K562 (cell line): ENCODE measurements around the gene P2RX5. TPM values are rescaled to one million over a fixed set of nuclear protein-coding genes. Genes with fewer than 3 reads are reported as not detected.

Experiments
- ATAC-seq: fragments of 200-7000 bp; cut with Tn5 transposase; 3 replicates; pipeline ENCODE4 v1.9.1; 2020; ENCODE audit warnings: moderate library complexity
- BruUV-seq: library from RNA; stranded (reverse); fragments of 400-500 nt; replicated peaks from 2 replicates; lab custom pipeline; 2021; lab: Mats Ljungman, UMichigan
- CTCF ChIA-PET: fragments of 300-600 bp; formaldehyde crosslinking; extraction: SDS; loops from one replicate; lab custom pipeline; 2021; ENCODE audit warnings: low intra/inter-chr PET ratio; lab: Yijun Ruan, JAX
- POLR2A ChIA-PET: fragments of 300-600, 350-650 bp; sonication (Branson Sonifier 250); formaldehyde crosslinking; extraction: SDS; loops from one replicate; lab custom pipeline; 2021; ENCODE audit warnings: antibody characterized with exemption, inconsistent platforms; lab: Yijun Ruan, JAX
- DNase-seq, 4 experiments: peaks; one replicate each; pipeline versions ENCODE4 v3.0.0 to v3.0.0-alpha.2; 2011 to 2018; ENCODE audit warnings: low spot score in 3 of 4, mixed read lengths in 3 of 4; ENCODE audit errors: extremely low read depth in 1 of 4
- FAIRE-seq: peaks from 2 replicates; lab custom pipeline; 2011; peaks lifted over from hg19 to GRCh38; lab: Jason Lieb, UNC
- H2AFZ ChIP-seq: 2 replicates; pipeline ENCODE4 v1.6.0; 2011; ENCODE audit warnings: low read depth, low read length, control low read depth, inconsistent platforms
- H3K27ac ChIP-seq: fragments of 200-600 bp; 3 replicates; pipeline ENCODE4 v1.8.0; 2011; ENCODE audit warnings: low read depth, mild to moderate bottlenecking, control low read depth, inconsistent platforms, low read length, moderate library complexity, mixed read lengths; ENCODE audit errors: extremely low read depth
- H3K27me3 ChIP-seq, 2 experiments: fragments of 300-600 bp in 1 of 2; 2 replicates in 1 of 2; 3 replicates in 1 of 2; pipeline versions ENCODE4 v1.6.0 to v1.8.0; 2011; ENCODE audit warnings: inconsistent platforms in 2 of 2, low read length in 2 of 2, mild to moderate bottlenecking in 1 of 2, mixed read lengths in 1 of 2, moderate library complexity in 1 of 2; ENCODE audit not compliant: control insufficient read depth in 2 of 2, insufficient read depth in 2 of 2
- H3K36me3 ChIP-seq: fragments of 300-600 bp; 3 replicates; pipeline ENCODE4 v1.8.0; 2011; ENCODE audit warnings: mild to moderate bottlenecking, low read length, inconsistent platforms; ENCODE audit not compliant: control insufficient read depth, insufficient read depth
- H3K4me1 ChIP-seq, 2 experiments: fragments of 200-600 bp in 1 of 2; replicated peaks in 1 of 2; 2 replicates in 1 of 2; 3 replicates in 1 of 2; pipeline versions ENCODE4 v1.5.1 to v1.8.0; 2011; ENCODE audit warnings: inconsistent platforms in 2 of 2, low read length in 2 of 2, mild to moderate bottlenecking in 1 of 2, mixed read lengths in 1 of 2, moderate library complexity in 1 of 2; ENCODE audit not compliant: control insufficient read depth in 2 of 2, insufficient read depth in 2 of 2
- H3K4me2 ChIP-seq: 2 replicates; pipeline ENCODE4 v1.6.1; 2011; ENCODE audit warnings: low read length, control low read depth, inconsistent platforms, mixed read lengths; ENCODE audit not compliant: insufficient read depth
- H3K4me3 ChIP-seq: fragments of 200-600 bp; sonication (generic), shearing (Covaris generic); 2 replicates; pipeline ENCODE4 v1.5.1; 2016; ENCODE audit warnings: control low read depth, inconsistent platforms
- H3K79me2 ChIP-seq: fragments of 200-600 bp; 3 replicates; pipeline ENCODE4 v1.8.0; 2011; ENCODE audit warnings: low read length, inconsistent platforms; ENCODE audit not compliant: control insufficient read depth, insufficient read depth
- H3K9ac ChIP-seq, 2 experiments: 2 replicates each; pipeline versions ENCODE4 v1.6.0 to v1.6.1; 2011; ENCODE audit warnings: low read depth in 2 of 2, low read length in 2 of 2, control low read depth in 1 of 2, inconsistent platforms in 1 of 2, mild to moderate bottlenecking in 1 of 2, mixed read lengths in 1 of 2; ENCODE audit not compliant: insufficient read depth in 1 of 2
- H3K9me1 ChIP-seq: one replicate; pipeline ENCODE4 v1.6.0; 2011; ENCODE audit warnings: inconsistent platforms, mild to moderate bottlenecking, low read length, moderate library complexity; ENCODE audit not compliant: control insufficient read depth, insufficient read depth
- H3K9me3 ChIP-seq: replicated peaks from 2 replicates; pipeline ENCODE4 v1.5.1; 2011; ENCODE audit warnings: low read depth, low read length, inconsistent platforms; ENCODE audit not compliant: control insufficient read depth, insufficient read depth
- H4K20me1 ChIP-seq: replicated peaks from 2 replicates; pipeline ENCODE4 v1.6.1; 2011; ENCODE audit warnings: low read length, inconsistent platforms, mixed read lengths; ENCODE audit not compliant: control insufficient read depth, insufficient read depth
- CBX3 ChIP-seq, 2 experiments: IDR thresholded peaks; 1 replicate in 1 of 2; 2 replicates in 1 of 2; pipeline ENCODE4 v1.6.1; 2012; ENCODE audit warnings: inconsistent platforms in 2 of 2, low read length in 2 of 2, borderline replicate concordance in 1 of 2, control low read depth in 1 of 2
- E2F1 ChIP-seq: sonication (generic); formaldehyde crosslinking; IDR thresholded peaks from 2 replicates; pipeline ENCODE4 v1.8.1; 2023; ENCODE audit warnings: mild to moderate bottlenecking, missing genetic modification reagents, moderate library complexity
- GATA2 ChIP-seq: sonication (generic); formaldehyde crosslinking; IDR thresholded peaks from 2 replicates; pipeline ENCODE4 v1.4.0; 2020; ENCODE audit warnings: mild to moderate bottlenecking, missing genetic modification reagents
- HES1 ChIP-seq: fragments of 450-650 bp; IDR thresholded peaks from 2 replicates; pipeline ENCODE4 v1.6.1; 2016; ENCODE audit warnings: low read depth, mild to moderate bottlenecking, moderate library complexity
- LARP7 ChIP-seq: fragments of 450-650 bp; IDR thresholded peaks from 2 replicates; pipeline ENCODE4 v1.6.1; 2016
- NBN ChIP-seq: fragments of 450-650 bp; IDR thresholded peaks from 2 replicates; pipeline ENCODE4 v1.6.1; 2016; ENCODE audit warnings: low read depth, mild to moderate bottlenecking
- RAD21 ChIP-seq, 2 experiments: fragments of 250-450 bp in 1 of 2; fragments of 450-650 bp in 1 of 2; sonication (Bioruptor Pico) in 1 of 2; formaldehyde crosslinking in 1 of 2; IDR thresholded peaks in 1 of 2; conservative IDR thresholded peaks in 1 of 2; 2 replicates each; pipeline versions ENCODE4 v1.4.0 to v1.8.0; 2020 to 2022; ENCODE audit warnings: mild to moderate bottlenecking in 2 of 2, moderate library complexity in 1 of 2
- TRIM28 ChIP-seq: fragments of 450-650 bp; IDR thresholded peaks from 2 replicates; pipeline ENCODE4 v1.6.1; 2017
- ZBTB12 ChIP-seq: fragments of 250-450 bp; sonication (Bioruptor Pico); IDR thresholded peaks from 2 replicates; pipeline ENCODE4 v1.4.0; 2020
- ZNF277 ChIP-seq: fragments of 250-450 bp; sonication (Bioruptor Pico); IDR thresholded peaks from 2 replicates; pipeline ENCODE4 v1.8.0; 2022; ENCODE audit warnings: inconsistent platforms, mild to moderate bottlenecking, moderate library complexity, borderline replicate concordance
- WGBS: fragments of 100-300 bp; shearing (Covaris generic); methylation state at CpG from one replicate; pipeline ENCODE4 v1.1.6; 2016; ENCODE audit warnings: low coverage, mixed read lengths; ENCODE audit not compliant: insufficient coverage; ENCODE audit errors: missing lambda C conversion rate; 5-methylcytosine and 5-hydroxymethylcytosine counted together
- in situ Hi-C: fragments of 300-500 bp; cut with MboI; formaldehyde crosslinking; loops from 4 replicates; pipeline ENCODE4 v1.15.0; 2018; ENCODE audit warnings: inconsistent platforms, mixed read lengths
- intact Hi-C: fragments of 100-400 bp; cut with micrococcal nuclease; formaldehyde crosslinking; loops from 2 replicates; pipeline ENCODE4 v1.14.2; 2022
- polyA plus RNA-seq, 8 experiments: library from polyadenylated mRNA; depleted of rRNA in 4 of 8; stranded (reverse) in 5 of 8; unstranded in 3 of 8; fragments of >200 nt; fragmentation: Nextera tagmentation in 2 of 8; fragmentation: Illumina TruSeq in 1 of 8; extraction: Ambion mirVana in 2 of 8; extraction: Trizol in 1 of 8; gene quantifications; 2 replicates each; pipeline versions ENCODE4 v1.2.1 to v1.2.3, GENCODE V29; 2011 to 2014; ENCODE audit warnings: inconsistent platforms in 1 of 8, missing spikeins in 1 of 8
- total RNA-seq, 7 experiments: library from RNA; depleted of rRNA in 6 of 7; stranded (reverse); fragments of >200 nt in 6 of 7; fragmentation: Illumina TruSeq in 2 of 7; extraction: Trizol in 2 of 7; gene quantifications; 2 replicates each; pipeline versions ENCODE4 v1.2.1 to v1.2.3, GENCODE V29; 2011 to 2021; ENCODE audit warnings: low replicate concordance in 1 of 7
- TF ChIP-seq, protein P1 (sequence below): sonication (generic); formaldehyde crosslinking; IDR thresholded peaks from 2 replicates; pipeline ENCODE4 v1.8.1; 2022; ENCODE audit warnings: missing genetic modification reagents

The P2RX5 gene
- total and polyA plus RNA-seq, 9 of the 15 experiments (the other 6 are each of a cell fraction or from before 2014, with no cell fraction given), result 0.31 to 4.0 (median 1.3) TPM

GRCh38 chr17:3691617-3692067 is 4.3 kb downstream of the P2RX5 start:
- FAIRE-seq, result no peak
- DNase-seq, result peak; percentile 32 to 54 (median 46)
- Histone ChIP-seq H4K20me1 (no peaks in the 10 kb centered on the region), H3K4me2 (no peak overlapping the region), H3K27me3 (no peaks in the 10 kb centered on the region), H3K9me3 (no peaks in the 10 kb centered on the region), H3K9me1 (no peaks in the 10 kb centered on the region), H3K4me3 (no peak overlapping the region), H2AFZ (no peak overlapping the region), H3K4me1 (peaks cover 0 to 42% of the 10 kb centered on the region in 2 experiments; a peak in 2 of 5 replicates), H3K36me3 (no peaks in the 10 kb centered on the region), H3K79me2 (no peaks in the 10 kb centered on the region), H3K9ac (no peak overlapping the region), H3K27ac (no peak overlapping the region)
- intact Hi-C loops (loop anchor here (10.0 kb wide), 1 partner anchor 87 kb away; the partner anchor contains the start of gene TRPV1), in situ Hi-C loops (no loop called here)
- BruUV-seq, result no TSS peak
- 23% methylated on average over 9 of the region's 16 CpGs for WGBS
- CTCF ChIA-PET, result interaction anchor here (1.1 to 1.7 kb wide), 2 partner anchors 89 to 843 kb away, joined by 3 to 9 read pairs; no protein-coding TSS in a partner anchor
- POLR2A ChIA-PET, result interaction anchor here (0.6 kb wide), 1 partner anchor 255 kb away, joined by 3 read pairs; no protein-coding TSS in a partner anchor
- peak; percentile 80 for ATAC-seq
- TF ChIP-seq GATA2 (CRISPR knock-in tag), result no peak
- TF ChIP-seq ZBTB12 (CRISPR knock-in tag), result no peak
- no peak for TF ChIP-seq E2F1 (CRISPR knock-in tag)
- TF ChIP-seq ZNF277, result no peak
- TF ChIP-seq RAD21 (CRISPR knock-in tag; conservative IDR thresholded peaks at IDR 0.05 in 1 of 2, IDR thresholded peaks at IDR 0.05 in 1 of 2), result peak in 1 of 2 experiments; percentile 48; a peak in 2 of 4 replicates
- TF ChIP-seq CBX3 (IDR thresholded peaks at IDR 0.05; ENCODE audit: borderline replicate concordance in 1 of 2, low read length in 2 of 2), result no peak
- no peak for TF ChIP-seq LARP7
- TF ChIP-seq, protein P1, sequence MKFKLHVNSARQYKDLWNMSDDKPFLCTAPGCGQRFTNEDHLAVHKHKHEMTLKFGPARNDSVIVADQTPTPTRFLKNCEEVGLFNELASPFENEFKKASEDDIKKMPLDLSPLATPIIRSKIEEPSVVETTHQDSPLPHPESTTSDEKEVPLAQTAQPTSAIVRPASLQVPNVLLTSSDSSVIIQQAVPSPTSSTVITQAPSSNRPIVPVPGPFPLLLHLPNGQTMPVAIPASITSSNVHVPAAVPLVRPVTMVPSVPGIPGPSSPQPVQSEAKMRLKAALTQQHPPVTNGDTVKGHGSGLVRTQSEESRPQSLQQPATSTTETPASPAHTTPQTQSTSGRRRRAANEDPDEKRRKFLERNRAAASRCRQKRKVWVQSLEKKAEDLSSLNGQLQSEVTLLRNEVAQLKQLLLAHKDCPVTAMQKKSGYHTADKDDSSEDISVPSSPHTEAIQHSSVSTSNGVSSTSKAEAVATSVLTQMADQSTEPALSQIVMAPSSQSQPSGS (CRISPR knock-in tag), result no peak
- no peak for TF ChIP-seq NBN
- no peak for TF ChIP-seq TRIM28
- TF ChIP-seq HES1, result no peak
